HTERT RPE-1 (cell line): Measurements from ENCODE around the gene TST.
"Not testable (repeated sequence)": the region's sequence is repeated elsewhere in the genome, so short reads cannot be mapped to it uniquely, and the experiment has no call there.

Experiments
- in situ Hi-C: fragments of 300-500 bp; cut with MboI; formaldehyde crosslinking; loops from 4 replicates; pipeline ENCODE4 v1.14.3; 2020; ENCODE audit warnings: low sequenced_read_pairs

TST gene

GRCh38 chr22:36989012-36989411 lies 30.2 kb downstream of the TST start:
- in situ Hi-C loops, result not testable (repeated sequence)

- in situ Hi-C loops, result no loop called here
Measured at GRCh38 chr22:36988075-36988832, 31.0 kb downstream of the TST start.

DNA sequence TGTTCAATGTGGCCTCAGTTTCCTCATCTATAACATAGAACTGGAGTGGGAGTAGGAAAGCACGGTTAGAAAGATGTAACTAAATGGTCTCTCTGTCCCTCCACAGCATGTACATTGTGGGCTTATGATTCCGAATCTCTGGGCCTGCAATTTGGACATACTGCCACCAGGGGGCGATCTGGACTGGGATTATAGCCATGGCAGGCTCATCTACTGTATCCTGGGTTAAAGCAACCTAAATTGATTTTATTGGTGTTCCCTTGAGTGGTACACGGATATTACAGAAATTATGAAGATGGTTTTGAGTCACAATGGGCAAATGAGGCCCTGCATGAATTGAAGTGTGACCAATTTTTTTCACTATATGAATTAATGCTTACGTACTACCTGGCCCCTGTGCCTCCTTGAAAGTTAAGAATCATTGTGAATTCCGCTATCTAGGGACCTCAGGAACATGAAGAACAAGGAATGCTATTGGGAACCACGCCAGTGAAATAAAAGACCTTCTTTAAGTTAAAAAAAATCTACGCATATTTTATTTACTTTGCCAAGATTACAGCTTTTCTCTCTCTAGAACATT lies 32.9 kb downstream of the TST start:
- in situ Hi-C loops, result no loop called here

DNA sequence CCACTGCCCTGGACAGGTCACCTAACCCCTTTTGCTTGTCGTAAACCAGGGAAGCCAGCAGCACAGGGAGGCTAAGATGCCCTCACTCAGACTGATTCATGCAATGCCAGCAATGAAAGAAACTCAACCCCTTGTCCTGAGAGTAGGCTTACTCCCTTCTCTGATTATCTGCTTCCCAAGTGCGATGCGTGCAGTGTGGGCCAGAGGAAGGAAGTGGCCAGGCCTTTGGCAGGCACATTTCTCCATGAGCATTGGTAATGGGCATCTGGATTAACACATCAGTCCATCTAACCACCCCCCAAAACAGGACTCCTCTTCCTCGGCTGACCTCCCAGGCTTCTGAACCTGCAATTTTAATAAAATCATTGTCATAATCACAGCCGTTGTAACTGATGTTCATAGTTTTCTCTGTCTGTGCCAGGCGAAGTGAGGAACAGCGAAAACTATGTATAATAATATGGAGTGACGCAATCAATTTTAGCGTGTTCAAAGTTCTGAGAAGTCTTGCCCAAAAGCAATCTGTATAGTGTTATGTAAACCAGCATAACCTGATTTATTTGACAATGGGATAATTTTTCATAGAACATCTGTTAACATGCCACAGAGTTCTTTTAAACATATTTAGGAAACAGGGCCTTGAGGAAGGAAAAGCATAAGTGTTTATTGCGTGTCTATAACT lies 33.9 kb downstream of the TST start:
- in situ Hi-C loops, result no loop called here

GRCh38 chr22:36982136-36982535 lies 37.1 kb downstream of the TST start:
- in situ Hi-C loops, result no loop called here

DNA sequence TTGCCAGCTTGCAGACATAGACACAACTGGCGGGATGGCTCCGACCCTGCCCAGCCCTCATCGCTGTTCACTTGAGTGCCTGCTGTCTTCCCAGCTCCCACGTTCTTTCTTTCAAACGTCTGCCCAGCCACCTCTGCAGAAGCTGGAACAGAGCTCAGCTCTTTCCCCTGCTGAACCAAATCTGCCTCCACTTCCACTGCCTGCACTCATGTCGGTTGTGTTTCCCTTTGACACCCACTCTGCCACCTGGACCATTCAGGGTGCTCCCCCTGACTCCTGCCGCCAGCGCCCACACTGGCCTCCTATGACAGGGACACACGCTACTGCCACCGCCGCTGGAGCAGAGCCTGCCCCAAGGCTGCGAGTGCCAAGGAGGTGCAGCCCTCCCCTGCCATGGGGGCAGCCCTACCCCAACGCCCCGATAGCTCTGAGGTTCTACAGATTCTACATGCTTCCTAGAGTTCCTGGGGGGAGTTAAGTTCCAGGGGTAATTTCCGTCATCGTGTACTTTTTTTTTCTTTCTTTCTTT lies 37.9 kb downstream of the TST start:
- in situ Hi-C loops, result no loop called here

DNA sequence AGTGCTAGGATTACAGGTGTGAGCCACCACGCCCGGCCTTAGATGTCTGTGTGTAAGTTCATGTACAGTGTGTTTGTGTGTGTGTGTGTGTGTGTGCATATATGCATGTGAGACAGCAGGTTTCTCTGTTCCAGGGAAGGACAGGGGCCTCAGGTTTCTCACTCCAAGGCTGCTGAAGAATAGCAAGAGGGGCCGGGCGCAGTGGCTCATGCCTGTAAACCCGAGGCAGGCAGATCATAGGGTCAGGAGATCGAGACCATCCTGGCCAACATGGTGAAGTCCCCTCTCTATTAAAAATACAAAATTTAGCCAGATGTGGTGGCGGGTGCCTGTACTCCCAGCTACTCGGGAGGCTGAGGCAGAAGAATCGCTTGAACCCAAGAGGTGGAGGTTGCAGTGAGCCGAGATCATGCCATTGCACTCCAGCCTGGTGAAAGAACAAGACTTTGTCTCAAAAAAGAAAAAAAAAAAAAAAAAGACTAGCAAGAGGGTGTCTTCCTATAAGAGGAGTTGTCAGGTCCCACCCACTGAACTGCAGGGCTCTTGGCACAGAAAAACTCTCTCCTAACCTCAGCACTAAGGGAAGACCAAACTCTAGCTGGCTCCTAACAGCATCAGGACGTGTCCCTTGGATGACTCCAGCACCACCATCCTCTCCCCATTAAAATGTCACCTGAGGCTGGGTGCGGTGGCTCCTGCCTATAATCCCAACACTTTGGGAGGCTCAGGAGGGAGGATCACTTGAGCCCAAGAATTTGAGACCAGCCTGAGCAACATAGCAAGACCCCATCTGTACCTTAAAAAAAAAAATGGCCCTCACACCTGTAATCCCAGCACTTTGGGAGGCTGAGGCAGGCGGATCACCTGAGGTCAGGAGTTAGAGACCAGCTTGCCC lies 40.0 kb downstream of the TST start:
- in situ Hi-C loops, result no loop called here

- in situ Hi-C loops, result no loop called here
Measured at GRCh38 chr22:36977947-36978660, 41.1 kb downstream of the TST start.

GRCh38 chr22:36977401-36977861 lies 41.8 kb downstream of the TST start:
- in situ Hi-C loops, result no loop called here

DNA sequence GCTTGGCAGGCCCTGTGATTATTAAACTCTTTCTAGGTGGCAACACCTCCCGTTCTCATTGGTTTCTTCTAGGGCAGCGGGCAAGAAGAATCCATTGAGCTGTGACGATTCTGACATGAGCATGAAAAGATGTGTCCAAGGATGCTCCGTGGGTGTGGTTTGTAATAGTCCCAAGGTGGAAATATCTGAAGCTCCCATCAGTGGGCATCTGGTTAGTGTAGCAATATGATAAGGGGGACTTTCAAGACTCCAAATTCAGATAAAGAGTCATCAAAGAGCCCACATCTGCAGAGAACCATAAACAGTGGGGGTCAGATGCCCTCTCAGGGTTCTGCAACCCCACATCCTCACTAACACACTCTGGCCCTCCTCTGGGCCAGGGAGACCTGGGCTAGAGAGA lies 42.6 kb downstream of the TST start:
- in situ Hi-C loops, result no loop called here

DNA sequence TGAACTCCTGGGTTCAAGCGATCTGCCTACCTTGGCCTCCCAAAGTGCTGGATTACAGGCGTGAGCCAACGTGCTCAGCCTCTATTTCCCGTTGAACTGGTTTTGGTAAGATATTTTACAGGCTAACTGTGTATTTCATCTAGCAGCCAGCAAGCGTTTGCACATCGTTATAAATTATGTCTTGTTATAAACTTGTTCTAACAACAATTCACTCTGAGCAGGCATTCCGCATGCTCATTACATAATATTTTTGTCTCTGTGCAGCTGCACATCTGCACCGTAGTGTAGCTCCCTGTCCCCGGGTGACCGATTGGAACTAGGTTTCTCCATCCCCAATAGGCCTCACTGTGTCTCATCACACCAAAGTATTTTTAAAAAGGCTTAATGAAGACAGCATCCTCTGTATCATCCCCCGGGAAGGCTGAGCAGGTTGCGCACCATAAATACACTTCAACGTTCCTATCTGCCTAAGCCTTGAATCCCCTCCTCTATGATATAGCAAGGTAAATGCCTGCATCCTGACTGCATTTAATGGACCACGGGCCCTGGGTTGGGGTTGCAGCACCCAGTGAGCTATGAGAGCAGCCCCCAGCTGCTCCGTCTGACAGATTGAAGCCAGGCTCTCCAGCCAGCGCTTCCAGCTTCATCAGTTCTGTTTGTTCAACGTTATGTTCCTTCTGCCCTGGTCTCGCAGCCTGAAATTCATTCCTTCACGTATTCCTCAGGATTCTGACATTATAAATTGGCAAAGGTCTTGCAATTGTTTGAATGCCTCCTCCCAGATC lies 47.7 kb downstream of the TST start:
- in situ Hi-C loops, result no loop called here

- in situ Hi-C loops, result no loop called here
Measured at GRCh38 chr22:36968249-36968964, 50.8 kb downstream of the TST start.

- in situ Hi-C loops, result no loop called here
Measured at GRCh38 chr22:36966851-36967540, 52.3 kb downstream of the TST start.

DNA sequence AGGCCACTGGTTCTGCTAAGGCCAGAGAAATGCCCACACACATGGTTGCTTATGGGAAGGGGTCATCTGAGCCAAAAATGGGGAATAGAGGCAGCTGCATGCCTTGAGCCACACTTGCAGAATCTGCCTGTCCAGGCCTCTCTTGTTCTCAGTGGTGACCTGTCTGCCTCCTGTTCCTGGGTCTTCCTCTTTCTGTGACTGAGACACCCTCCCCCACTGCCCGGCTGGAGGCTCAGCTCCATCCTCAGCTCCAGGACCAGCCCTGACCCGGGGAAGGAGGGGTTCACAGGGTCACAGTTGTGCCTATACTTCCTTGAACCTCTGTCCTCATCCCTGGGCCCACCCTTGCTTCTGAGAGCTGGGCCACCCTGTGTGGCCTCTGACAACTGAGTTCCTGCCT lies 53.6 kb downstream of the TST start:
- in situ Hi-C loops, result no loop called here

DNA sequence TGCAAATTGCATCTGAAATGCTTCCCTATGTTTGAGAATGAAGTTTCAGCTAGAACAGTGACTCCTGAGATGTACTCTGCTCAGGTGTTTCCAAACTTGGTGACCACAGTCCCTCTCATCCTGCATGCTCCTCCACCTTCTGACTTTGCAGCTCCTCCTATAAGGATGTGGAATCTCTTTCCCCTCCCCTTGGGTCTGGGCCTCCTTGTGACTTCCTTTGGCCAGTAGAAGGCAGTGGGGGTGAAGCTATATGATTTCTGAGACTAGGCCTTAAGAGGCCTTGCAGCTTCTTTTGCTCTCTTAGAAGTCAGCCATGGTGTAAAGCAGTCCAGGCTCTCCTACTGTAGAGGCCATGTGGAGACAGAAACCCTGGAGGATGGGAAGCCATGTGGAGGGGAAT lies 55.1 kb downstream of the TST start:
- in situ Hi-C loops, result no loop called here

DNA sequence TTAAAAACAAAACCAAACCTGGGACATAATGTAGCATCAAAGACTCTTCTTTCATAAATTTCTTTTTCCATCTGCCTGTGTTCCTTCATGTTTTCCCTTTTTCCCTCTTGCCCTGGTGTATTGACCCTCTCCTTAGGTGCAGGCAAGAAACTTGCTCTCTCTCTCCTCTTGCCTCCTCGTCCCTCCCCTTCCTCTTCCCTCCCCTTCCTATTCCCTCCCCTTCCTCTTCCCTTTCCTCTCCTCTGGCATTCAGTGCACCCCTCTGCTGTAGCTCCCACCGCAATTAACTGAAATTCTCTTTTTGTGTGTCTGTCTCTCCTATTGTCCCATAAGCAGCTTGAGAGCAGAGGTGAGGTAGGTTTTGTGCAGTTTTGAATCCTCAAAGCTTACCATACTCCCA lies 55.9 kb downstream of the TST start:
- in situ Hi-C loops, result no loop called here

DNA sequence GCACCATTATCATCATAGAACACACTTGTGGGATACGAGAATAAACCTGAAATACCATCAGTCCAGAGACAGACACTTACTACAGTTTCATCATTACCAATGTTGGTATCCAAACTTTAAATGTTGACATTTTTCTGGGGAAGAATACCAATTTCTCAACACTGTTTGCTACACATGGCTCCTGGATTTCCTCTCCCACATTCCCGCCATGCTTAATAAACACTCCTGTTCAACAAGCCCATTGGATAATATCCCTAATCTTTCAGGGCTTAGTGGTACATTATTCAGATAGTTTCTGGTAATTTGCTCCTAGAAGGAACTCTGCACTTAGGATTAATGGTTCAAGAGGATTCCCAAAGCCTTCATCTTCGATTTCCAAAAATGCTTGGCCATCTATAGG lies 57.6 kb downstream of the TST start:
- in situ Hi-C loops, result no loop called here
